ENCODE data around the gene ZNRF4.

DNA sequence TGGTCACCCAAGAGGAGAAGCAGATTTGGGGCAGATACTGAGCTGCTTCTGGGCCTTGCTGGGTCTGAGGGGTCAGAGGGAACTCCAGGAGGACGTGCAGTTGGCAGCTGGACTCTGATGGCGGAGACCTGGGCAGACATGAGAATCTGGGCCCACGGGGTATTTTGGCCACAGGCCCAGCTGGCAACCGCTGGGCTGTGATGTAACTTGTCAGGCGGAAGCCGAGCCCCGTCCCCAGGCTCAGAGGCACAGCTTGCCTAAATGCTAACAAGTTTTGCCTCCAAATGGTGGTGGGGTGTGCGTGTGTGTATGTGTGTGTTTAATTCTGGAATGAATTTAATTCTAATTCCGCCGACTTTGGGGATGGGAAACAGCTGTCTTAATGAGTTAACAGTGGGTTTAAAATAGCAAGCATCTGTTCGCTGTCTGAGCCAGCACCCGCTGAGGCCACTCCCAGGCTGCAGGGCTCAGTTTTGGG, 11.6 kb downstream of the ZNRF4 start:
- TF ChIP-seq, protein P1, sequence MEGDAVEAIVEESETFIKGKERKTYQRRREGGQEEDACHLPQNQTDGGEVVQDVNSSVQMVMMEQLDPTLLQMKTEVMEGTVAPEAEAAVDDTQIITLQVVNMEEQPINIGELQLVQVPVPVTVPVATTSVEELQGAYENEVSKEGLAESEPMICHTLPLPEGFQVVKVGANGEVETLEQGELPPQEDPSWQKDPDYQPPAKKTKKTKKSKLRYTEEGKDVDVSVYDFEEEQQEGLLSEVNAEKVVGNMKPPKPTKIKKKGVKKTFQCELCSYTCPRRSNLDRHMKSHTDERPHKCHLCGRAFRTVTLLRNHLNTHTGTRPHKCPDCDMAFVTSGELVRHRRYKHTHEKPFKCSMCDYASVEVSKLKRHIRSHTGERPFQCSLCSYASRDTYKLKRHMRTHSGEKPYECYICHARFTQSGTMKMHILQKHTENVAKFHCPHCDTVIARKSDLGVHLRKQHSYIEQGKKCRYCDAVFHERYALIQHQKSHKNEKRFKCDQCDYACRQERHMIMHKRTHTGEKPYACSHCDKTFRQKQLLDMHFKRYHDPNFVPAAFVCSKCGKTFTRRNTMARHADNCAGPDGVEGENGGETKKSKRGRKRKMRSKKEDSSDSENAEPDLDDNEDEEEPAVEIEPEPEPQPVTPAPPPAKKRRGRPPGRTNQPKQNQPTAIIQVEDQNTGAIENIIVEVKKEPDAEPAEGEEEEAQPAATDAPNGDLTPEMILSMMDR (IDR thresholded peaks at IDR 0.05; ENCODE audit: low read depth, low read length), result no peak
- TF ChIP-seq POLR2A (IDR thresholded peaks at IDR 0.05; ENCODE audit: extremely low read depth, insufficient read length) (no peak), MYC (IDR thresholded peaks at IDR 0.05; ENCODE audit: low read depth, low read length) (no peak)
- TF ChIP-seq, protein P2, sequence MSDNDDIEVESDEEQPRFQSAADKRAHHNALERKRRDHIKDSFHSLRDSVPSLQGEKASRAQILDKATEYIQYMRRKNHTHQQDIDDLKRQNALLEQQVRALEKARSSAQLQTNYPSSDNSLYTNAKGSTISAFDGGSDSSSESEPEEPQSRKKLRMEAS (IDR thresholded peaks at IDR 0.05; ENCODE audit: low read depth, low read length), result no peak

Data from NB4 (cell line).